Measurements from ENCODE around the gene CRNN.

The CRNN gene

DNA sequence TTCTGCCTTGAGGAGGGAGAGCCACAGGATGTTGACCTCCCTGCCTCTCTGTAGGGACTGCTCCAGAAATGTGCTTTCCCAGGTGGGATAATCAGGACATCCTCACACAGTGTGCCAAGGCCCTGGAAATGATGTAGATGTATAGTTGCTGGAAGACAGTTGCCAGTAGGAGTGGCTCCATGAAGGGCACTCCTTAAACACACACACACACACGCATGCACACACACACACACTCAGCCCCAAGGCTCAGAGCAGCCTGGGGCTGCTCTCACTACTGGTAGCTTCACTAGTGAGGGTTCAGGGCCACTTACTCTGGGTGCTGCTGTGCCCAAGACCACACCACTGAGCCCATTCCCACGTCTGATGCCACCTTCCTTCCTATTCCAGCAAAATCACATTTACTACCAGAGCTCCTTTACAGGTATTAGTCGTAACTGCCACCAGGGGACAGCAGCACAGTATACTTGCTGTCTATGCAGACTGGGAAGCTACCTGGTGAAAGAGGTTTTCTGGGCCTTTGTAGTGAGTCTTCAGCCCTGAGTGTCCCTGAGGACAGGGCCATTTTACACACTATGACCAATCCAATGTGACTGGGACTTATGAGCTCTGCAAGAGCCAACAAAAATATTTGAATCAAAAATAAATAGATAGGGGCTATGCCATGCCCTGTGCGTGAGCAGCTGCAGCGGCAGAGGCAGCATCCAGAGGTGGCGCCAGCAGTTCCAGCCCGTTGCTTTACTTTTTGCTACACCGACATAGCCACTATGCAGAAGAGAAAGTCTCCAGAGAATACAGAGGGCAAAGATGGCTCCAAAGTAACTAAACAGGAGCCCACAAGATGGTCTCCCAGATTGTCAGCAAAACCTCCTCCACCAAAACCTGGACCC is 15.0 kb downstream of the CRNN start:
- no peak overlapping the region for H3K9ac ChIP-seq (ENCODE audit: low read depth, low read length)
- H3K36me3 ChIP-seq (ENCODE audit: insufficient read depth, low read length) = no peaks in the 10 kb centered on the region
- H3K9me3 ChIP-seq (ENCODE audit: control insufficient read depth, insufficient read depth, low read length) = no peaks in the 10 kb centered on the region
- no peaks in the 10 kb centered on the region for H3K4me1 ChIP-seq (ENCODE audit: insufficient read depth, low read length)

DNA sequence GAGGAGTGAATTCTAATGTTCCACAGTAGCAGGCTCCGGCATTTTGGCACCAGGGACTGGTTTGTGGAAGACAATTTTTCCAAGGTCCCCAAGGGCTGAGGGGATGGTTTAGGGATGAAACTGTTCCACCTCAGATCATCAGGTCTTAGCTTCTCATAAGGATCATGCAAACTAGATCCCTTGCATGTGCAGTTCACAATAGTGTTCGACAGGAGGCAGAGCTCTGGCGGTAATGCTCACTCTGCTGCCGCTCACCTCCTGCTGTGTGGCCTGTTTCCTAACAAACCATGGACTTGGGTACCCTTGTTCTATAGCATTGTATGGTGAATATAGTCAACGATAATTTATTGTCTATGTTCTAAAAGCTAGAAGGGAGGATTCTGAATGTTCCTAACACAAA is 16.6 kb downstream of the CRNN start:
- H3K4me1 ChIP-seq (ENCODE audit: insufficient read depth, low read length) = no peaks in the 10 kb centered on the region
- no peak overlapping the region for H3K9ac ChIP-seq (ENCODE audit: low read depth, low read length)
- H3K36me3 ChIP-seq (ENCODE audit: insufficient read depth, low read length) = no peaks in the 10 kb centered on the region
- H3K9me3 ChIP-seq (ENCODE audit: control insufficient read depth, insufficient read depth, low read length) = no peaks in the 10 kb centered on the region

DNA sequence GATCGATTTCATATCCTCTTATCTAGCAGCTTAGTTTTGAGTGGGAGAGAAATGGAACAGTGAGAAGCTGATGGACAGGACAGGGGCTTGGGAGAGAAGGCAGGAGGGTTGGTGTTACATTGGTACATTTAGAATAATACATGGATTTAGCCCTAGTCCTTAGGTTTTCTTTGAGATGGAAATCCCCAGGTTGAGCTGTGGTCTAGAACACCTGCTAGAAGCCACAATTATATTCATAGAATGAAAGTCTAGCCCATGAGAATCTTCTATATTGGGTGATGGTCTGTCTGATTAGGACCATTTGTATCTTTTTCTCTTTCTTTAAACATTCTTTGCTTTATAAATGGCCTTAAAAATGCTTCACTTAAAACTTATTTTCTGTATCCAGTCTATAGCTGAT is 19.9 kb downstream of the CRNN start:
- Histone ChIP-seq H3K9me3 (ENCODE audit: control insufficient read depth, insufficient read depth, low read length) (no peaks in the 10 kb centered on the region), H3K36me3 (ENCODE audit: insufficient read depth, low read length) (no peaks in the 10 kb centered on the region), H3K9ac (ENCODE audit: low read depth, low read length) (no peak overlapping the region), H3K4me1 (ENCODE audit: insufficient read depth, low read length) (no peaks in the 10 kb centered on the region)

DNA sequence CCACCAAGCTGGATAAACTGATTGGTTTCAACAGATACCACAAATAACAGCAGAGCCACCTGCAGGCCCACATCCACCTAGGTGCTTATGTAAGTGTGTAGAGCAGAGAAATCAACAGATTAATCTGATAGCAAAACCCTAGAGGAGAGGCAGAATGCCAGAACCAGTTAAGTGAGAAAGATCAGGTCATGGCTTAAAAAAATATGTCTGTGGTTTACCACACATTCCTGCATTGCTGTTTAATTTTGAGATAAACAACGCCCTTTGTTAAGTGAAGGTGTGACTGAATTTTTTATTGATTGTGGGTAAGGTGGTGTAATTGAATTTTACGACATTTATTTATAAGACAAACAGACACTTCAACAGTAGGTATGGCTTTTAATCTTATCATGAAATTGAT is 21.2 kb downstream of the CRNN start:
- no peaks in the 10 kb centered on the region for H3K9me3 ChIP-seq (ENCODE audit: control insufficient read depth, insufficient read depth, low read length)
- no peaks in the 10 kb centered on the region for H3K36me3 ChIP-seq (ENCODE audit: insufficient read depth, low read length)
- no peaks in the 10 kb centered on the region for H3K4me1 ChIP-seq (ENCODE audit: insufficient read depth, low read length)
- H3K9ac ChIP-seq (ENCODE audit: low read depth, low read length) = no peak overlapping the region

DNA sequence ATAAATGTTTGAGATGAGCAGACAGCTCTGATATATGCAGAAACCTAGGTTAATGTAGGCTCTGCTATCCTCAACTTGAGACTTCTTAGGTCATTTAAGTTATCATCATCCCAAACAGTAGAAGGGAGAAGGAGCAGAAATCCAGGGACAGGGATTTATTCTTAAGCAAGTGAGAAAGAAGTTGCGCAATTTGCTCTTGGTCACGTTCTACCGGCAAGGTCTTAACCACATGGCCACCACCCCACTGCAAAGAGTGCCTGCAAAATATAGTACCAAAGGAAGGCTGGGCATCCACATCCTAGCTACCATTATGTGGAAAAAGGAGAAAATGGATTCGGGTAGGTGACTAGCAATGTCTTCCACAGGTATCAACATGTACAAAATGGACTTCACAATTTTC is 25.2 kb downstream of the CRNN start:
- H3K9me3 ChIP-seq (ENCODE audit: control insufficient read depth, insufficient read depth, low read length) = no peaks in the 10 kb centered on the region
- H3K9ac ChIP-seq (ENCODE audit: low read depth, low read length) = no peak overlapping the region
- H3K36me3 ChIP-seq (ENCODE audit: insufficient read depth, low read length) = no peaks in the 10 kb centered on the region
- no peaks in the 10 kb centered on the region for H3K4me1 ChIP-seq (ENCODE audit: insufficient read depth, low read length)

DNA sequence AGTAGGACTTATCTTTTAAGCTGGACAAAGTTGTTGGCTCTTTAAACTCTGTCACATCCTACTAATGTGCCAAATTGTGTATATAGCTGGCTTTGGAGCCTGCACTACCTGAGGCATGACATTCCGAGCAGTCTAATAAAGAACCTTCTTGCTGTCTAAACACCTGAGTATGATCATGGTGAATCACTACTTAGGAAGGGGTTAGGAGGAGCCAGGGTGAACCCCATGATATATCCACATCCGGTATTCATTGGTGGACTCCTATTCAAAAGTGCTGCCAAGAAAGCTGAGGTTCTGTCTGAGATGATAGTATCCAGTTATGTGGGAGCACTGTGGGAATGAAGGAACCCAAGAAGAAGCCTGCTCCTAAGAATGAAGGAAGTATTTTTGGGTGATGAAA is 27.1 kb downstream of the CRNN start:
- no peaks in the 10 kb centered on the region for H3K36me3 ChIP-seq (ENCODE audit: insufficient read depth, low read length)
- H3K9me3 ChIP-seq (ENCODE audit: control insufficient read depth, insufficient read depth, low read length) = no peaks in the 10 kb centered on the region
- no peaks in the 10 kb centered on the region for H3K4me1 ChIP-seq (ENCODE audit: insufficient read depth, low read length)
- no peak overlapping the region for H3K9ac ChIP-seq (ENCODE audit: low read depth, low read length)

DNA sequence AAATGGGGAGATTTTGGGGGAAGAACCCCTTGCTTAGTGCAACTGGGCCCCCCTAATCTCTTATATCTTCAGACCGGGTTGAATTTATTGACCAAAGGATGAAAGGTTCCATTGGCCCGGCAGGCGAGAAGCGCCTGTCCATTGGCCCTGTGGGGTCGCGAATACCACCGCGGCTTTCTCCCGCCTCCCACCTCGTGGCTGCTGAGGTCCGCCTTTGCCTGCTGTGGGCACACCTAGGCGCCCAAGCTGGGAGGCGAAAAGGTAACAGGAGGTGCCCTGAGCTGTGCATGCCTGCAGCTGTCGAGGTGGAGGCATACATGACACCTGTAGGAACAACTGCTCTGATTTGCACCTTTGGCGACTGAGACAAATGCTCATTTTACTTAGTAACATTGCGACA is 33.1 kb downstream of the CRNN start:
- Histone ChIP-seq H3K36me3 (ENCODE audit: insufficient read depth, low read length) (no peaks in the 10 kb centered on the region), H3K9ac (ENCODE audit: low read depth, low read length) (no peak overlapping the region), H3K9me3 (ENCODE audit: control insufficient read depth, insufficient read depth, low read length) (no peaks in the 10 kb centered on the region), H3K4me1 (ENCODE audit: insufficient read depth, low read length) (no peaks in the 10 kb centered on the region)

DNA sequence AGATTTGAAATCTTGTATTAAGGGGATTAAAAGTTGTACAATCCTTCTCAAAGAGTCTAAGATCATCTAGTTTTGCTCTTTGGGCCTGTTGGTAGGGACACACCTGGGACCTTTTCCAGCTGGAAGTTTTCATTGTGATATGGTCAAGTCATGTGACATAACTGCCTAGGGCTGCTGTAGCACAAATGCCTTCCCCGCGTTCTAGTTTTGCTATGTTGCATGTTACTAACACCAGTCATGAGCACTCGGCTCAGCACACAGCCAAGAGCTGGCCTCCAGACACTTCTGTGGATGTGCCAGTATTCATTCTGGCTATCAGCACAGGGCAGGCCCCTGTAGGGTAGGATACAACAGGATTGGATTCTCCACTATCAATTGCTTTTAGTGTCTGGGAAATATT is 39.6 kb downstream of the CRNN start:
- no peaks in the 10 kb centered on the region for H3K9me3 ChIP-seq (ENCODE audit: control insufficient read depth, insufficient read depth, low read length)

DNA sequence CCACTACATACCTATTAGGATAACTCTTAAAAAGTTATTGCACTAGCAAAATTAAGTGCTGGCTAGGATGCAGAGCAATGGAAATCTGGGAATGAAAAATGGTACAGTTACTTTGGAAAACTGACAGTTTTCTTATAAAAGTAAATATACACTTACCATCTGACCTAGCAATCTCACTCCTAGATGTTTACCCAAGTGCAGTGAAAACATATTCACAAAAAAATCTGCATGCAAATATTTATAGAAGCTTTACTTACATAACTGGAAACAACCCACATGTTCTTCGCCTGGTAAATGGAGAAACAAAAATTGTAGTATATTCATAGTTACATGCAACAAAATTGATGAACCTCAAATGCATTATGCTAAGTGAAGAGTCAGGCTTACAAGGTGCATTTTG is 41.4 kb downstream of the CRNN start:
- no peaks in the 10 kb centered on the region for H3K36me3 ChIP-seq (ENCODE audit: insufficient read depth, low read length)
- no peaks in the 10 kb centered on the region for H3K4me1 ChIP-seq (ENCODE audit: insufficient read depth, low read length)
- no peaks in the 10 kb centered on the region for H3K9me3 ChIP-seq (ENCODE audit: control insufficient read depth, insufficient read depth, low read length)
- no peak overlapping the region for H3K9ac ChIP-seq (ENCODE audit: low read depth, low read length)

More for the DNA sequence above, 39.6 kb downstream of the CRNN start:
- Histone ChIP-seq H3K9ac (ENCODE audit: low read depth, low read length) (no peak overlapping the region), H3K4me1 (ENCODE audit: insufficient read depth, low read length) (no peaks in the 10 kb centered on the region), H3K36me3 (ENCODE audit: insufficient read depth, low read length) (no peaks in the 10 kb centered on the region)

DNA sequence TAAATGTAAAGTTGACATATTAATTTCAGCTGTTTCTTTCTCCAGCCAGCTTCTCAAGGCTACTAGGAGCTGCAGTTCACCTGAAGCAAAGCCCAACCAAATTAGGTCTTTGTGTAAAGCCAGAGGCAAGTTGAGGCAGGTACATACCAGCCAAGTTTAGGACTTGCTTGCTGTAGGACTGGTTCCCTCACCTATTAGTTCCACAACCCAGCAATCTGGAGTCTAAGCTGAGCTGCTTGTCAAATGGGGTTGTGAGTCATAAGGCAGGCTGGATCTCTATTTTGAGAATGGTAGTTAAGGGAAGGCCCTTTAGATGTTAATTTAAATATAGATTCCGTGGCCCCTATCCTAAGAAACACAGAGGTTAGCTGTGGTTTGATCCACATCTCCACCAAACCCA is 46.6 kb downstream of the CRNN start:
- Histone ChIP-seq H3K9ac (ENCODE audit: low read depth, low read length) (no peak overlapping the region), H3K9me3 (ENCODE audit: control insufficient read depth, insufficient read depth, low read length) (no peaks in the 10 kb centered on the region), H3K4me1 (ENCODE audit: insufficient read depth, low read length) (no peaks in the 10 kb centered on the region), H3K36me3 (ENCODE audit: insufficient read depth, low read length) (no peaks in the 10 kb centered on the region)

DNA sequence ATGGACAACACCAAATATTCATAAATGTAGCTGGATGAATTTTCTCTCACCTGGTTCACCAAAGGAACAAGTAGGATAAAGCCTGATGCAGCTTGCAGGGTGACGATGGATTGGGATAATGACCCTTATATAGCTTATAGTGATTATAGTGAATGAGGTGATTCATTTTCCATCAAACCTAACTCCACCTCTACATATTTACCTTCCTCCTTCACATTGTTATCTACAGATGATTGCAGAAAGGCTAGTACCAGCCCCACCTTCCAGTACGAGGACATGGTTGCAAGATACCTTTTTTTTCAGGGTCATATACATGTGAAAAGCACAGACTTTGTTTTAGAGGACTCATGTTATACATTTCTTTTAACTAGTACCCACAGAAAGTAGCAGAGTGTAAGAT is 54.2 kb downstream of the CRNN start, which contains the start of gene FLG2:
FLG2 (minus strand) TSS at position 101 of the 400 bp plus-strand sequence. CDS start 1,122 bp downstream, outside the sequence.
- Histone ChIP-seq H3K4me1 (ENCODE audit: insufficient read depth, low read length) (no peaks in the 10 kb centered on the region), H3K9ac (ENCODE audit: low read depth, low read length) (no peak within 1 kb of the TSS), H3K9me3 (ENCODE audit: control insufficient read depth, insufficient read depth, low read length) (no peaks in the 10 kb centered on the region), H3K36me3 (ENCODE audit: insufficient read depth, low read length) (no peaks in the 10 kb centered on the region)
